WTC11 (cell line): ENCODE data around the gene FMO4.

Experiments
- ARID4B ChIP-seq: sonication (generic); formaldehyde crosslinking; IDR thresholded peaks from 2 replicates; pipeline ENCODE4 v1.8.0; 2023; ENCODE audit warnings: missing genetic modification reagents, mild to moderate bottlenecking, borderline replicate concordance
- ATF3 ChIP-seq: sonication (generic); formaldehyde crosslinking; conservative IDR thresholded peaks from 2 replicates; pipeline ENCODE4 v1.8.1; 2022; ENCODE audit warnings: mild to moderate bottlenecking, missing genetic modification reagents
- CBFB ChIP-seq: sonication (generic); formaldehyde crosslinking; IDR thresholded peaks from 2 replicates; pipeline ENCODE4 v1.8.1; 2022; ENCODE audit warnings: mild to moderate bottlenecking, low read depth, missing genetic modification reagents
- CREB1 ChIP-seq: sonication (generic); formaldehyde crosslinking; IDR thresholded peaks from 2 replicates; pipeline ENCODE4 v1.8.0; 2023; ENCODE audit warnings: mild to moderate bottlenecking, missing genetic modification reagents
- CTCF ChIP-seq: fragments of 200-600 bp; IDR thresholded peaks from 2 replicates; pipeline ENCODE4 v1.8.0; 2022; ENCODE audit warnings: antibody characterized with exemption
- SMAD4 ChIP-seq: sonication (generic); formaldehyde crosslinking; IDR thresholded peaks from 2 replicates; pipeline ENCODE4 v1.8.0; 2022; ENCODE audit warnings: mild to moderate bottlenecking, missing genetic modification reagents
- STAT6 ChIP-seq: sonication (generic); formaldehyde crosslinking; conservative IDR thresholded peaks from 2 replicates; pipeline ENCODE4 v1.8.1; 2023; ENCODE audit warnings: mild to moderate bottlenecking, low read depth, missing genetic modification reagents, moderate library complexity
- USF2 ChIP-seq: sonication (generic); formaldehyde crosslinking; IDR thresholded peaks from 2 replicates; pipeline ENCODE4 v1.8.1; 2023; ENCODE audit warnings: mild to moderate bottlenecking, missing genetic modification reagents, moderate library complexity
- ZNF671 ChIP-seq: fragments of 250-450 bp; sonication (Bioruptor Pico); IDR thresholded peaks from 2 replicates; pipeline ENCODE4 v1.8.0; 2021; ENCODE audit warnings: mild to moderate bottlenecking

GRCh38 chr1:171343727-171344472 lies 29.9 kb downstream of the FMO4 start:
- TF ChIP-seq STAT6 (CRISPR knock-in tag) (no peak), ARID4B (CRISPR knock-in tag) (no peak), CBFB (no peak), CTCF (no peak), SMAD4 (CRISPR knock-in tag) (no peak), ATF3 (no peak), USF2 (CRISPR knock-in tag) (no peak), CREB1 (CRISPR knock-in tag) (no peak), ZNF671 (no peak)
